Nephron progenitor cell (in vitro differentiated cells): ENCODE results near the gene ABHD12.

ENCODE experiments used
- DNase-seq: peaks from one replicate; pipeline ENCODE4 v3.0.0; 2021
- H3K27ac Mint-ChIP-seq: 2 replicates; pipeline ENCODE4 v1.8.0; 2021; ENCODE audit warnings: mild to moderate bottlenecking, moderate library complexity, mixed read lengths
- H3K27me3 Mint-ChIP-seq: 2 replicates; pipeline ENCODE4 v1.8.0; 2021; ENCODE audit warnings: mild to moderate bottlenecking, low read depth, mixed read lengths; ENCODE audit not compliant: poor library complexity
- H3K36me3 Mint-ChIP-seq: 2 replicates; pipeline ENCODE4 v1.8.0; 2021; ENCODE audit warnings: low read depth, mixed read lengths
- H3K4me1 Mint-ChIP-seq: 2 replicates; pipeline ENCODE4 v1.8.0; 2021; ENCODE audit warnings: mixed read lengths
- H3K4me3 Mint-ChIP-seq: 2 replicates; pipeline ENCODE4 v1.8.0; 2021; ENCODE audit warnings: mild to moderate bottlenecking, moderate library complexity, mixed read lengths
- H3K9me3 Mint-ChIP-seq: 2 replicates; pipeline ENCODE4 v1.8.0; 2021; ENCODE audit warnings: mild to moderate bottlenecking, moderate library complexity, mixed read lengths
- TF ChIP-seq, protein P1 (sequence below): fragments of 200-600 bp; sonication (generic); IDR thresholded peaks from 2 replicates; pipeline ENCODE4 v1.5.0; 2021; ENCODE audit warnings: antibody characterized with exemption

ABHD12 gene

DNA sequence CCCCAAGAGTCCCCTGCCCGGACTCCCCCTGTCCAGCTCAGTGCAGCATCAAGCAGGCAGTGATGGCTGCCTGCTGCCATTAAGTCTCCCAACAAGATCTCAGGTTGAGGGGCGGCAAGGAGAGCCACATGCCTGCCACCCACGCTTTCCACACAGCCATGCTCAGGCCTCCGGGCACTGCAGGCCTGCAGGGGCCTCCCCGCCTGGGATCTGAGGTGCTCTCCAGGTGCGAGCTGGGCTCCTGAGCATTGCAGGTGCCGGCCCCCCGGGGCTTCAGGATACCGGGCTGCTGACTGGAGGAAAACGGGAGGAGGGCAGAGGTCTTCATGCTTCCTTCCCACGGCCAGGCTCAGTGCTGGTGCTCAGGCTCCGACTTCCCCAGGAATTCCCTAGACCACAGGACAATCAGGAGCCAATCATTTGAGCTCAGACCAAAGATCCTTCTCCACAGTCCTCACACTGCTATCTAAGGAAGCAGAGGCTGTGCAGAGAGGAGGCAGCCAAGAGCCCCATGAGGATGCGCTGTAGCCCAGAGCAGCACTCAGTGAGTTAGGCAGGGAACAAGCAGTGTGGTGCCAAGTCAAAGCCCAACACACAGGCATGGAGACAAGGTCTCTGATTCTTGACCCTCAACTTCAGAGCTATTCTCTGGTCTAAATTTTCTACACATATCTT, 90.0 kb downstream of the ABHD12 start:
- no peaks in the 10 kb centered on the region for H3K4me1 Mint-ChIP-seq
- DNase-seq, result no peak
- no peak overlapping the region for H3K4me3 Mint-ChIP-seq
- peak overlapping the region; percentile 39 for H3K27ac Mint-ChIP-seq
- TF ChIP-seq, protein P1, sequence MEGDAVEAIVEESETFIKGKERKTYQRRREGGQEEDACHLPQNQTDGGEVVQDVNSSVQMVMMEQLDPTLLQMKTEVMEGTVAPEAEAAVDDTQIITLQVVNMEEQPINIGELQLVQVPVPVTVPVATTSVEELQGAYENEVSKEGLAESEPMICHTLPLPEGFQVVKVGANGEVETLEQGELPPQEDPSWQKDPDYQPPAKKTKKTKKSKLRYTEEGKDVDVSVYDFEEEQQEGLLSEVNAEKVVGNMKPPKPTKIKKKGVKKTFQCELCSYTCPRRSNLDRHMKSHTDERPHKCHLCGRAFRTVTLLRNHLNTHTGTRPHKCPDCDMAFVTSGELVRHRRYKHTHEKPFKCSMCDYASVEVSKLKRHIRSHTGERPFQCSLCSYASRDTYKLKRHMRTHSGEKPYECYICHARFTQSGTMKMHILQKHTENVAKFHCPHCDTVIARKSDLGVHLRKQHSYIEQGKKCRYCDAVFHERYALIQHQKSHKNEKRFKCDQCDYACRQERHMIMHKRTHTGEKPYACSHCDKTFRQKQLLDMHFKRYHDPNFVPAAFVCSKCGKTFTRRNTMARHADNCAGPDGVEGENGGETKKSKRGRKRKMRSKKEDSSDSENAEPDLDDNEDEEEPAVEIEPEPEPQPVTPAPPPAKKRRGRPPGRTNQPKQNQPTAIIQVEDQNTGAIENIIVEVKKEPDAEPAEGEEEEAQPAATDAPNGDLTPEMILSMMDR, result no peak
- no peaks in the 10 kb centered on the region for H3K9me3 Mint-ChIP-seq
- peaks cover 5% of the 10 kb centered on the region for H3K36me3 Mint-ChIP-seq
- H3K27me3 Mint-ChIP-seq, result no peaks in the 10 kb centered on the region

DNA sequence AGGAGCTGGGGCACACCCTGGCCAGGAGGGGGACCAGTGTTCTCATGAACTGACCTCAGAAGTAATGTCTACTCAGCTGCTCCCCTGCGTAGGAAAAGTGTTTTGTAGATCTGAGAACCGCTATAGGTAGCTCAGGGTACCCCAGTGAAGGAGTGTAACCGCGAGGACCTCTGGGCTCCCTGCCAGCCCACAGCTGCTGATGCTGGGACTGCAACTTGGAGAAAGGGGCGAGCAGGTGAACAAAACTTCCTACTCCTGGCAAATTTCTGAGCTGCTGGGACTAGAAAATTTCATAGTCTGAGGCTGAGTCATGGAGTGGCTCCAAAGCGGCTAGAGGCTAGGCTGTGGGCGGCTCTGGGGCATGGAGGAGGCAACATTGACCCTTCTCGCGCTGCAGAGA, 90.8 kb downstream of the ABHD12 start:
- H3K36me3 Mint-ChIP-seq, result peaks cover 5% of the 10 kb centered on the region
- H3K9me3 Mint-ChIP-seq, result no peaks in the 10 kb centered on the region
- no peaks in the 10 kb centered on the region for H3K27me3 Mint-ChIP-seq
- H3K27ac Mint-ChIP-seq, result peak overlapping the region; percentile 95
- DNase-seq, result no peak
- no peak overlapping the region for H3K4me3 Mint-ChIP-seq
- TF ChIP-seq, protein P1, result no peak
- H3K4me1 Mint-ChIP-seq, result no peaks in the 10 kb centered on the region

DNA sequence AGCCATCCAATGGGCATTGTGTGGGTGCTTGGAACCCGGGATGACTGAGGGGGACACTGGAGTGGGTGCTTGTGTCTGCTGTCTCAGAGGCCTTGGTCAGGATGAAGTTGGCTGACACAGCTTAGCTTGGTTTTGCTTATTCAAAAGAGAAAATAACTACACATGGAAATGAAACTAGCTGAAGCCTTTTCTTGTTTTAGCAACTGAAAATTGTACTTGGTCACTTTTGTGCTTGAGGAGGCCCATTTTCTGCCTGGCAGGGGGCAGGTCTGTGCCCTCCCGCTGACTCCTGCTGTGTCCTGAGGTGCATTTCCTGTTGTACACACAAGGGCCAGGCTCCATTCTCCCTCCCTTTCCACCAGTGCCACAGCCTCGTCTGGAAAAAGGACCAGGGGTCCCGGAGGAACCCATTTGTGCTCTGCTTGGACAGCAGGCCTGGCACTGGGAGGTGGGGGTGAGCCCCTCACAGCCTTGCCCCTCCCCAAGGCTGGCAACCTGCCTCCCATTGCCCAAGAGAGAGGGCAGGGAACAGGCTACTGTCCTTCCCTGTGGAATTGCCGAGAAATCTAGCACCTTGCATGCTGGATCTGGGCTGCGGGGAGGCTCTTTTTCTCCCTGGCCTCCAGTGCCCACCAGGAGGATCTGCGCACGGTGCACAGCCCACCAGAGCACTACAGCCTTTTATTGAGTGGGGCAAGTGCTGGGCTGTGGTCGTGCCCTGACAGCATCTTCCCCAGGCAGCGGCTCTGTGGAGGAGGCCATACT, 93.3 kb downstream of the ABHD12 start:
- Mint-ChIP-seq H3K27ac (peak overlapping the region; percentile 82), H3K27me3 (no peaks in the 10 kb centered on the region), H3K4me1 (no peaks in the 10 kb centered on the region), H3K4me3 (no peak overlapping the region), H3K36me3 (peaks cover 13% of the 10 kb centered on the region), H3K9me3 (no peaks in the 10 kb centered on the region)
- TF ChIP-seq, protein P1, result no peak
- DNase-seq, result no peak

DNA sequence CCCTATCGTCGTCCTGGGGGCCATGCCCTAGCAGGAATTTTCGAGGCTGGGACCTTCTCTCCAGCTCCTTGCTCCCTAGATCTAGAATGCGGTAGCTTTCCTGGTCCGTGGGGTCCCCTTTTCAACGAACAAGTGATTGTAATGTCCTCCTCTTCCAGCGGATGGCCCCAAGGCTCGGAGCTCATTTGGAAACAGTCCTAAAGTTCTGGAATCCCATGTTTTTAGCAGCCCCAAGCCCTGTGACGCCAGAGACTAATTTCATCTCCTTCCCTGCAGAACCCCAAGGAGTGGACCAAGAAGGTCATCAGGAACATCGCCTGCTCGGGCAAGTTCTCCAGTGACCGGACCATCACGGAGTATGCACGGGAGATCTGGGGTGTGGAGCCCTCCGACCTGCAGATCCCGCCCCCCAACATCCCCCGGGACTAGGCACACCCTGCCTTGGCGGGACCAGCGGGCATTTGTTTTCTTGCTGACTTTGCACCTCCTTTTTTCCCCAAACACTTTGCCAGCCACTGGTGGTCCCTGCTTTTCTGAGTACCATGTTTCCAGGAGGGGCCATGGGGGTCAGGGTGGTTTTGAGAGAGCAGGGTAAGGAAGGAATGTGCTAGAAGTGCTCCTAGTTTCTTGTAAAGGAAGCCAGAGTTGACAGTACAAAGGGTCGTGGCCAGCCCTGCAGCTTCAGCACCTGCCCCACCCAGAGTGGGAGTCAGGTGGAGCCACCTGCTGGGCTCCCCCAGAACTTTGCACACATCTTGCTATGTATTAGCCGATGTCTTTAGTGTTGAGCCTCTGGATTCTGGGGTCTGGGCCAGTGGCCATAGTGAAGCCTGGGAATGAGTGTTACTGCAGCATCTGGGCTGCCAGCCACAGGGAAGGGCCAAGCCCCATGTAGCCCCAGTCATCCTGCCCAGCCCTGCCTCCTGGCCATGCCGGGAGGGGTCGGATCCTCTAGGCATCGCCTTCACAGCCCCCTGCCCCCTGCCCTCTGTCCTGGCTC, 94.2 kb downstream of the ABHD12 start:
- no peaks in the 10 kb centered on the region for H3K4me1 Mint-ChIP-seq
- H3K27me3 Mint-ChIP-seq, result no peaks in the 10 kb centered on the region
- TF ChIP-seq, protein P1, result peak; percentile 8
- H3K4me3 Mint-ChIP-seq, result no peak overlapping the region
- DNase-seq, result no peak
- H3K27ac Mint-ChIP-seq, result peak overlapping the region; percentile 89
- no peaks in the 10 kb centered on the region for H3K9me3 Mint-ChIP-seq
- H3K36me3 Mint-ChIP-seq, result peaks cover 13% of the 10 kb centered on the region

DNA sequence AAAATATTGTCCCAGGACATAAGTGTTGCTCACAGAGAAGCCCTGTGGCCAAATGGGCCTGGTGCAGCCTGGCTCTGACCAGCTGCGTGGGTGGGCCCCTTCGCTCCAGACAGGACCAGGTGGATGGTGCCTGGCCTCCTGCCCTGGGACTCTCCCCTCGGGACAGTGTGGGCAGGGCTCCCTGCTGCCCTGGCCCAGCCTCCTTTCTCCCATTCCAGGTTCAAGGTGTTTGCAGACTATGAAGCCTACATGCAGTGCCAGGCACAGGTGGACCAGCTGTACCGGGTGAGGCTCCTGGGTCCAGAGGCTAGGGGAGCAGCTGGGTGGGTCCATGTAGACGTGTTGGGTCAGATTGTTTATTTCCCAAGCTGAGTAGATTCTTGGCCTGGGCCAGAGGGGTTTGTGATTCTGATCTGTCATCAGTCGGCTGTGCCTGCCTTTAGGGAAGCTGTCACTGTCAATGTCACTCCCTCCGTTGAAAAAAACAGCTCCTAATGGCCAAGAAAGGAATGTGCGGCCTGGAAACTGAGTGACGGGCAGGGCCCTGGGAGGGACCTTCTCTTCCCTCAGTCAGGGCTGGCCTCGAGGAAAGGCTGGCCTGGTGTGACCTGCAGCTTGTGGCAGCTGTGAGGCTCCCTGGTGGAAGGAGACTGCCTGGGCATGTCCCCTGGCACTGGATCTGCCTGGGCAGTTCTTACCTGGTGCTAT, 95.1 kb downstream of the ABHD12 start:
- Mint-ChIP-seq H3K36me3 (peaks cover 13% of the 10 kb centered on the region), H3K27ac (peak overlapping the region; percentile 89), H3K27me3 (no peaks in the 10 kb centered on the region), H3K4me1 (no peaks in the 10 kb centered on the region), H3K9me3 (no peaks in the 10 kb centered on the region), H3K4me3 (no peak overlapping the region)
- no peak for DNase-seq
- TF ChIP-seq, protein P1, result no peak
